Stimulated activated CD4-positive, alpha-beta T cell treated with anti-CD3 and anti-CD28 coated beads, Interleukin-15, amount 100 ng/mL, for 48 hours (primary cell): Measurements from ENCODE around the gene PLAAT3.
"Not testable (repeated sequence)": the region's sequence is repeated elsewhere in the genome, so short reads cannot be mapped to it uniquely, and the experiment has no call there.

ENCODE experiments used
- DNase-seq, 2 donors: peaks; one replicate each; pipeline ENCODE4 v3.0.0-alpha.2; 2020; ENCODE audit warnings: low read depth in 2 of 2

The PLAAT3 gene

GRCh38 chr11:63567044-63567840, 47.0 kb downstream of the PLAAT3 start:
- DNase-seq: peak; percentile 39 to 44

- DNase-seq: no peak
These were observed 49.4 kb downstream of the PLAAT3 start for GRCh38 chr11:63564784-63565350.

GRCh38 chr11:63564056-63564774, 50.0 kb downstream of the PLAAT3 start:
- no peak for DNase-seq

GRCh38 chr11:63563201-63564055, 50.8 kb downstream of the PLAAT3 start, which contains the start of gene PLAAT2:
PLAAT2 (minus strand) TSS chr11:63563379; CDS start chr11:63563324, 55 bp downstream.
- DNase-seq: no peak

- DNase-seq: no peak
These were observed 53.6 kb downstream of the PLAAT3 start for GRCh38 chr11:63560506-63561180.

- no peak for DNase-seq
These were observed 55.6 kb downstream of the PLAAT3 start for GRCh38 chr11:63558459-63559157.

- no peak for DNase-seq
These were observed 56.7 kb downstream of the PLAAT3 start for GRCh38 chr11:63557570-63557969.

GRCh38 chr11:63556404-63557013, 57.7 kb downstream of the PLAAT3 start:
- no peak for DNase-seq

GRCh38 chr11:63554877-63555223, 59.4 kb downstream of the PLAAT3 start:
- DNase-seq: no peak

GRCh38 chr11:63553759-63554158, 60.5 kb downstream of the PLAAT3 start:
- DNase-seq: peak in 1 of 2 donors; percentile 38

GRCh38 chr11:63552921-63553320, 61.3 kb downstream of the PLAAT3 start:
- no peak for DNase-seq

- DNase-seq: no peak
These were observed 62.4 kb downstream of the PLAAT3 start for GRCh38 chr11:63551889-63552266.

GRCh38 chr11:63551091-63551888, 62.9 kb downstream of the PLAAT3 start:
- DNase-seq: no peak

GRCh38 chr11:63550156-63550700, 64.0 kb downstream of the PLAAT3 start:
- DNase-seq: not testable (repeated sequence)

GRCh38 chr11:63549411-63549810, 64.8 kb downstream of the PLAAT3 start:
- DNase-seq: no peak

GRCh38 chr11:63548178-63548577, 66.1 kb downstream of the PLAAT3 start:
- no peak for DNase-seq

GRCh38 chr11:63547061-63547460, 67.2 kb downstream of the PLAAT3 start:
- no peak for DNase-seq

GRCh38 chr11:63543711-63544110, 70.5 kb downstream of the PLAAT3 start:
- DNase-seq: no peak

- DNase-seq: not testable (repeated sequence)
These were observed 71.7 kb downstream of the PLAAT3 start for GRCh38 chr11:63542506-63542905.
